CD4-positive, alpha-beta T cell treated with Interleukin-4 for 4 hours (primary cell): Measurements from ENCODE around the gene TUBB4B.

ENCODE experiments used
- DNase-seq: peaks from one replicate; pipeline ENCODE4 v3.0.0-alpha.2; 2020

TUBB4B gene

DNA sequence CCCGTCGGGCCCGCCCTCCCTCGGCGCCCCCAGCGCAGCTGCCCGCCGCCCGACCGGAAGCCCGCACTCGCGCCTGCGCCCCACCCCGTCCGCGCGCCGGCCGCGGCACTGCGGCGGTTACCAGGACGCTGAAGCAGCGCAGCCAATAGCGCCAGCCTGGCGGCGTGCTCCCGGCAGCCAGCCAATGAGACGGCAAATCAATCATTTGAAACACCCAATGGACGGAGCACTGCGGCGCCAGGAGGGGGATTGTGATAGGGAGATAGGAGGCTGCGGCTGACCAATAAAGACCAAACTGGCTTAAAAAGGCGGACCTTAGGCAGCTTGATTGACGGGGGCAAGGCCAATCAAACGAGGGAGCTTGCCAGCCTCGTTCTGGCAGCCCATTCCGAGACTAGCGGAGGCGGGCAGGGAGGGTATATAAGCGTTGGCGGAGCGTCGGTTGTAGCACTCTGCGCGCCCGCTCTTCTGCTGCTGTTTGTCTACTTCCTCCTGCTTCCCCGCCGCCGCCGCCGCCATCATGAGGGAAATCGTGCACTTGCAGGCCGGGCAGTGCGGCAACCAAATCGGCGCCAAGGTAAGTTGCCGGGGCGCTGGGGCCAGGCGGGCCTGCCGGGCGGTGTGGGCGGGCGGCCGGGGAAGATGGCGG lies at the start of gene TUBB4B:
Gene TUBB4B, plus strand, starts transcription at position 447 of the 649 bp plus-strand sequence. Its CDS starts 74 bp downstream, at position 521.
- DNase-seq, result peak; percentile 100

DNA sequence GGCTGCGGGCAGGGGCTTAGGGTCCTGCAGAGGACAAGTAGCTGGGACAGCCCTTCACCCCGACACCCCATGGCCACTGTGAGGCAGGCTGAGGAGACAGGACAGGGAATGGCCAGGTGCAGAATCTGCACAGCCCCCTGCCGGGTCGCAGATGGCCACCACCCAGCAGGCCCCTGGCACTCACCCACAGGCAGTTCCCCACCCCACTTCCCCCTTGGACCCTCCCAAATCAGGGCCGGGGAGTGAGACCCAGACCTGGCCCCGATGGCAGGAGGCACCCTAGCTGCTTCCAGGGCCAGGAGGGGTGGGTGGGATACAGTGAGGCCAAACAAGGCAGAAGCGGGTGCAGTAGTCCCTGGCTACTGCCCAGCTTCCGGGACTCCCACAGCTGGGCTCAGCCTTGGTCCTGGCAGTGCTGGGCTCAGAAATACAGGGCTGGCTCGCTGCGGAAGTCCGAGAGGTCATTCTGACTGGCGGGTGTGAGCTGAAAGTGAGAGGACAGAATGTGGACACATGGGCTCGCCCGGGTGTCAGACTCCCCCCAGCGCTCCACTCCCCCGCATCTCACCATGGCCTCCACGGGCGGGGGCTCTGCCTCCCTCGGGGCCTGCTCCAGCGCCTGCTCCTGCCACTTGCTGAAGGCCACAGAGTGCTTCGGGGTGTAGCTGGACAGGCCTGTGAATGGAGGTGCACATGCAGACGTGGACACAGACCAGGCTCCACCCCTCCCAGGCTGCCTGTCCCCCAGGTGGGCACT lies 49.2 kb upstream of the TUBB4B start:
- DNase-seq, result no peak

DNA sequence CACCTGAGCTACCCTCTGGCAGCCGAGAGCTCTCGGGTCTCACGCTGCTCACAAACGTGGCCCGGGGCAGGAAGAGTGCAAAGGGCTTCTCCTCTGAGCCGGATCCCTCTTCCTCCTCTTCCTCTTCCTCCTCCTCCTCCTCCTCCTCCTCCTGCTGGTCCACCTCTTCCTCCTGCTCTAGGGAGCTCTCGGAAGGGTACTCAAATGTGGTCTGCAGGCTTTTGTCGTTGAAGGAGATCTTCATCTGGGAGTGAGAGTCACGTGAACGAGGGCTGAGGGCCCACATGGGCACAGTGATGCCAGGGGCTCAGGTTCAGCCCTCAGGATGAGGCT lies 48.7 kb upstream of the TUBB4B start:
- no peak for DNase-seq

DNA sequence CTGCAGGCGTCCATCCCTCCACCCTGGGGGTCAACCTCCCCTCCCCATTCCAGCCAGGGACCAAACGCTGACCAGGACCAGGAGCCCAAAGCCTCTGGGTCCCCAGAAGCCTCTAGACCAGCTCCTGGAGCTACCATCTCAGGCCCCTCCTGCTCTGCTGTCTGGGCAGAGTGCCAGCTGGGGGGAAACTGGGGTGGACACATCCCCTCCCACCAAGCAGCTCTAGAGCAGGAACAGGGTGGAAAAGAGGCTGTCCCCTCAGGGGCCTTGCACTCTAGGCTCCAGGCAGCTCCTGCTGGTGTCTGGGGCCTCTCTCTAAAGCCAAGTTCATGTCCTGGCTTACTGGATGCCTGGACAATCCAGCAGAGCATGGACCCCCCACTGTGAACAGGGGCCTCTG lies 48.2 kb upstream of the TUBB4B start:
- DNase-seq, result no peak

DNA sequence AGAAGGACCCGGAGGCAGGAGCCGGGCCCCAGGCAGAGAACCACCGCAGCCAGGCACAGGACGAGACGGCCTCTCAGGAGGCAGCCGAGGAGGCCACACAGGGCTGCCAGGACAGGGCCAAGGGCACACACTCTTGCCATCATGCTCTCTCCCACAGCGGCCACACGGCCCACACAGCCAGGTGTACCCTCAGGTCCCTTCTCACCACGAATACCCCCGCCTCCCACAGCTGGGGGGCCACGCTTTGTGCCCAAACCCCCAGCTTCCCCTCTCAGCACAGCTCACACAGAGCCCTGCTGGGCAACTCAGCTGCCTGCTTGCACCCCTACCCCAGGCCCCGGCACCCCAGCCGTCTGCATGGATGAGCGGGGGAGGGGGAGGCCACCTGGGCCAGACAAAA lies 47.3 kb upstream of the TUBB4B start:
- no peak for DNase-seq

DNA sequence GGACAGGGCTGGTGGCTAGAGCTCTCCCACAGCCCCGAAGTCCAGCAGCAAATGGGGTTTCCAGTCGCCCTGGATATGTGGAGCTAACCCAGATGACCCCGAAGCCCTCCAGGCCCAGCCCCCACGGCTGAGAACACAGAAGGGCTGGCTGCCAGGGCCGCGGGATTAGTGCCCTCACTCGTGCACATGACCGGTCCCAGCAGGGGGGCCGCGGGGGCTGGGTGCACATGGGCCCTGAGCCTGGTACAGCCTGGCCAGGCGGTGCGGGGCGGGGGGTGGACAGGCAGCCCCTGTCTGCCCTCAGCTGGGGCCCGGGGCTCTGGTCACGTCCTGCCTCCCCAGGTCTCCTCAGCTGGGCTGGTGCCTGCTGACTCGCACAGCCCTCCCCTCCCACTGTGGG lies 46.7 kb upstream of the TUBB4B start:
- no peak for DNase-seq

DNA sequence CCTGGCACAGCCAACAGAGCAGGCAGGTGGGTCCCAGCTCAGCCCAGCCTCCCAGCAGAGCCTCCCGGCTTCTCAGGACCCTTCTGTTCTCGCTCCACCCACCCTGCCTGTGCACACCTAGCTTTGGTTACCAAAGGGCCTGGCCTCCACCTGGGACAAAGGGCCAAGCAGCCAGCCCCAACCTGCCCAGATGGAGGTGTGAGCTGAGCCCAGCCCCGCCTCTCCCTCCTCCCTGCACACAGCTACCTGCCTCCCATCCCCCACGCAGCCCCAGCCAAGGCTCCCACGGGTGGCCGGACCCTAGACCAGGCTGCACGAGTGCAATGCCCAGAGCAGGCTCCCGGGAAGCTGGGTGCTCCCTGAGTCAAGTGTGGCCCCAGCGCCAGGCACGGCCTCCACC lies 46.2 kb upstream of the TUBB4B start:
- no peak for DNase-seq

DNA sequence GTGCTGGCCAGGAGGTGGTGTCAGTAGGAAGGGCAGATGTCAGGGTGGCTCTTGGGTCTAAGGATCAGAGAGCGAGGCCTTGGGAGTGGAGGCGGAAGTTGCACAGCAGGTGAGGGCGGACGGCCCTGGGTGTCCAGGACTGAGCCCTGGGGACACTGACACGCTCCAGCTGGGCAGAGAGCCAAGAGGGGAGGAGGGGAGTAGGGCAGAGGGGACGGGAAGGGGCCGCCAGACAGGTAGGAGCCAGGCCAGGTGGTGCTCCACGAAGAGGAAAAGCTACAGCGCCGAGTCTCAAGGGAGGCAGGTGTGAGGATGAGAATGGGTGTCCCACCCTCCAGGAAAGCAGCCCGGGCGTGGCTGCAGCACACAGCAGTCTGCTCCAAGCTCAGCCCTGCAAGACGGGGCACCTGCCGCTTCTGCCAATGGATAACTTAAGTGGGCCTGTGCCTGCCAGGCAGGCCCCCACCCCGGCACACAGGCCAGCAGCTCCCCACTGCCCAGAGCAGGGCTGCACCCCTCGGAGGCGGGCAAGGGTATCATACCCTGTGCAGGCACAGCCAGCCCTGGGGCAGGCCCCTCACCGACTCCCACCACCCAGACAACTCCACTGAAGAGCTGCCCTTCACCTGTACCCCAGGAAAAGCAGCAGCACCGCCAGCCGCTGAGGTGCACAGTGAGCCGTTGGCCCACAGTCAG lies 45.4 kb upstream of the TUBB4B start:
- DNase-seq, result no peak

DNA sequence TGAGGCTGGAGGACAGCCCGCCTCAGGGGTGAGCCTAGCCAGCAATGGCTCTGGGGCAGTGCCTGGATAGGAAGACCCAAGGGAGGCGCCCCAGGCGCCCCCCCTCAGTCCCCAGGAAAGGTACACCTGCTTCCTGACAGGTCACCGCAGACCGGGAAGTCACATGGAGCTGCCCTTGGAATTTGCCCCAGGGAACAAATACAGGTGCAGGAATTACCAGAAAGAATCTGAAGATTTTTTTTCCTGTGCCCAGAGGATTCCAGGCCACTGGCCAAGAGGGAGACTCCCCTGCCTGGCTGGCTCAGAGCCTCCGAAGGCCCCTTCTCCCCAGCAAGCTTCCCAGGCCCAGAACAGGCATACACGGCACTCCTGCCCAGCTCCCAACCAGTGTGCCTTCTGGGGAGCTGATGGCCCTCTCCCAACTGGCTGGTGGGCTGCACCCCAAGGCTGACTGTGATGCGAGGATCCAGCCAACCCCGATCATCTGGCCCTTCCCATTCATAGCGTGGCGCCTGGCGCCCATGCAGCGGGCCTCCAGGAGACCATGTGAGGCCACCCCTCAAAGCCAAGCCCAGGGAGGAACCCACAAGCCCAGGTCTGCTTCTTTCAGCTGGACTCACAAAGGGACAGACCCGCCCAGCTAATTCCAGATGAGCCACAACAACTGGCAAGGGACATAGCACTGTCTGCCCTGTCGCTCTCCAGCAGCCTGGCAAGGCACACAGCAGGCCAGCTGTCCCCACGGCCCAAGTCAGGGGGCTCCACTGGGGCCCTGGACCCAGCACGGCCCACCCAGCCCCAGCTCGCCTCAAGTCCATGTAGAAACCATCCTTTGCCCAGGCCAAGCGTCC lies 42.8 kb upstream of the TUBB4B start:
- DNase-seq, result no peak

DNA sequence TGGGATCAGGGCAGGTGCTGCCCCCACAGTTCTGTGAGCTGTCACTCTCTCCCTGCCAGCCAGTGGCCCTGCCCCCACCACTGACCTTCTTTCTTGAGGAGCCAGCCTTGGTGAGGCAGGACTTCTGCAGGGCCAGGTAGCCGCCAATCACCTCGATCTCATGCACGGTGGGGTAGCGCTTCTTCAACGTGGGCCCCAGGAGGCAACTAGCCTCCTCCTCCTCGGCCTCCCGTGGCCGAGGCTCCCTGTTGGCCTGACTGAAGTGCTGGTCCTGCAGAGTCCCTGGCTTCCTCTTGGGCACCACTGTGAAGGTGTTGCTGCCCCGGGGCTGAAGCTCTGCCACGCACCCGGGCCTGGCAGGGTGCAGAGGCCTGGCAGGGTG lies 42.2 kb upstream of the TUBB4B start:
- DNase-seq, result no peak

DNA sequence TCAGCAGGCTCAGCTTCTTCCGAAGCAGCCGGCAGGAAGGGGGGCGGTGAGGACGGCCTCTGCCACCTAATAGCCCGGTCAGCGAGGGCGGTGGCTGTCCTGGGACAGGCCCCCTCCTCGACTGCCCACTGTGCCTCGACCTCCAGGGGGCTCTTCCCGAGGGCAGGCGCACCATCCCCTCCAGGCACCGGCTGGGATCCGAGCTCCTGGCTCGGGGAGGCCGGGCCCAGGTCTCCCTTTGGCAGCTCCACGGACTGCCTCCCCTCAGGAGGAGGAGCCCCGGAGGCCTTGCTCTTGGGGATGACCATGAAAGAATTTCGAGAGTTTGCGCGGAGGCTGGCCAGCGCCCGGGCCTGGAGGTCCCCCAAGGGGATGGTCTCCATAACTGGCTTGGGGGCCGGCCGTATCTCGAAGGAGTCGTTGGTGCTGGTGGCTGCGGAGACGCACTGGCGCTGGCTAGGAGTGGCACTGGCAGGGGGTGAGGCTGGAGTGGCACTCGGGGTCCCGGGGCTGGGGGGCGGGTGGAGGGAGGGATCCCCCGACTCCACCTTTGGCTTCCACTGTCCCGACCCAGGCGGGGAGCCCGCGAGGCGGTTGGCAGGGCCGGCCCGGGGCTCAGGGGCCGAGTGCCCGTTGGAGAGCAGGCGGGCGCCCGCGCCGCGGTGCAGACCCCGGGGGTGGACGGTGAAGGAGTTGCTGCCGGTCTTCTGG lies 41.5 kb upstream of the TUBB4B start:
- DNase-seq, result no peak

DNA sequence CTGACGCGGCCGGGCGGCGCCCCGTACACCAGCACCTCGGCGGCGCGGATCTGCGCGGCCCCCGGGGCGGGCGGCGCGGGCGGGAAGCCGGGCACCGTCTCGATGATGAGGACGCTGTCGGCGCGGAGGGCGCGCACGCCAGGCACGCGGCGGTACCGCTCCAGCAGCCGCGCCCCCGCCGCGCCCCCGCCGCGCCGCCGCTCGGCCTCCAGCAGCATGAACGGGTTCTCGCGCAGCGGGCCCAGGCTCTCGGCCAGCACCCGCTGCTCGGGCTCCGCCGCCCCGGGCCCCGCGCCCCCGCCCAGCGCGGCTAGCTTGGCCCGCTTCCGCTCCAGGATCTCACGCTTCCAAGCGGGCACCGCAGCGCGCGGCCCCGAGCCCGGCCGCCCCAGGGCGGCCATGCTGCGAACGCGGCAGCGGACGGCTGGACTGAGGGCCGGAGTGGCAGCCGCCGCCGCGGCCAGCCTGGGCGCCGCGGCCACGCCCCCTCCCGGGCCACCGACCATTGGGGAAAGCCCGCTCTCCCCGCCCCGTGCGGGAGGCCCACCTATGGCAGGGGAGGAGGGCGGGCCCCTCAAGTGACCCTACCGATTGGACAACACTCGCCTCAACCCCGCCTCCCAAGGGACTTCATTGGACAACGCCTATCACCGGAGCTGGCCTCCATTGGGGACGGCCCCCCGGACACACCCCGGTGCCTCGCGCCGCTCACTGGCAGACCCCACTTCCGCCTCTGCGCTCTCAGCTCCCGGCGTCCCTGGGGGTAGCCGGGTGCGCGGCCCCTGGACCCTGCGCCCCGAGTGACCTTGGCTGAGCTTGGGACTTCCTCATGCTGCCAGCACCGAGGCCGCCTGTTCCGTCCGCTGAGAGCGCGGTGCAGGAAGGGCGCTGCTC lies 40.5 kb upstream of the TUBB4B start, which contains the start of gene TPRN:
Gene TPRN, minus strand, starts transcription at position 431 of the 894 bp plus-strand sequence. Its CDS starts 30 bp downstream, at position 401.
- peak; percentile 98 for DNase-seq

DNA sequence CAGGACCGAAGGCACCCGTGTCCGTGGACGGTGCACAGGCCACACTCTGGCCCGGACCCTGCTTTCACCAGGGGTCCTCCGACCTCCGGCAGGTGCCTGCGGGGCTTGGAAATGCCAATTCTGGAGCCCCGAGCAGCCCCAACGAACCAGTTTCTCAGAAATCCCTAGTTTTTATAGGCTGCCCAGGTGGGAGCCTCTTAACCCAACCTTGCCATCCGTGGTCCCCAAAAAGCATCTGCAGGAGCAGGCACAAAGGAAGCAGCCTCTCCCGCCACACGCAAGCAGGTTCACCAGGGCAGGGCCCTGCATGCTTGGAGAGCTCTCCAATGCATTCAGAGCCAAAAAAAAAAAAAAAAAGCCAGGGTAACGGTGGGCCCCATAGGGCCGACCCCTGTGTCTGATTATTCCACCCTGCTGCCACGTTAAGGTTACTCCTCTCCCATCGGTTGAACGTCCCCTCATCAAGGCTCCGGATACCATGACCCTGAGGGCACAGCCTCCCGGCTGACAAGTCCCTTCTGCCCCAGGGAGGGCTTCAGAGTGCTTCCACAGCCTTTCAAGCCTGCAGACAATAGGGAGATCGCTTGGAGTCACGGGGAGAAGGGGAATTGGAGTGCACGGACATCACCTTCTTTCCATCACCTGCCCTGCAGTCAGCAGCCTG lies 39.8 kb upstream of the TUBB4B start:
- no peak for DNase-seq

DNA sequence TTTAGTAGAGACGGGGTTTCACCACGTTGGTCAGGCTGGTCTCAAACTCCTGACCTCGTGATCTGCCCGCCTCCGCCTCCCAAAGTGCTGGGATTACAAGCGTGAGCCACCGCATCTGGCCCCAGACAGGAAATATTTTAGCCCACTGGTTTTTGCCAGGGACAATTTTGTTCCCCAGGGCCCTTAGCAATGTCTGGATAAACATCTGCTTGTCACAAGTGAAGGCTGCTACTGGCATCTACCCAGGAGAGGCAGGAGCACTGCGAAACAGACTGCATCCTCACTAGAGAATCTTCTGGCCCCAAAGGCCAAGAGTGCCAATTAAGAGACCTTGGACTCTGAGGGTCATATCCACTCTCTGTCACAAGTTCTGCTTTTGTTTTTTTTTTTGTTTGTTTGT lies 38.1 kb upstream of the TUBB4B start:
- no peak for DNase-seq

DNA sequence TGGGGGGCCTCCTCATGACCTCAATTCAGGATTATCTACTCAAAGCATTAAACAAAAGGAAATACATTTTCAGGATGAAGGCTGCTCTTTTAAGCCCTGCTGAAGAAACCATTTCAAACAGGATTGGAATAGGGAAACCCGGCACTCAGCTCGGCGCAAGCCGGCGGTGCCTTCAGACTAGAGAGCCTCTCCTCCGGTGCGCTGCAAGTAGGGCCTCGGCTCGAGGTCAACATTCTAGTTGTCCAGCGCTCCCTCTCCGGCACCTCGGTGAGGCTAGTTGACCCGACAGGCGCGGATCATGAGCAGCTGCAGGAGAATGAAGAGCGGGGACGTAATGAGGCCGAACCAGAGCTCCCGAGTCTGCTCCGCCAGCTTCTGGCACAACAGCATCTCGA lies 36.4 kb upstream of the TUBB4B start:
- no peak for DNase-seq

DNA sequence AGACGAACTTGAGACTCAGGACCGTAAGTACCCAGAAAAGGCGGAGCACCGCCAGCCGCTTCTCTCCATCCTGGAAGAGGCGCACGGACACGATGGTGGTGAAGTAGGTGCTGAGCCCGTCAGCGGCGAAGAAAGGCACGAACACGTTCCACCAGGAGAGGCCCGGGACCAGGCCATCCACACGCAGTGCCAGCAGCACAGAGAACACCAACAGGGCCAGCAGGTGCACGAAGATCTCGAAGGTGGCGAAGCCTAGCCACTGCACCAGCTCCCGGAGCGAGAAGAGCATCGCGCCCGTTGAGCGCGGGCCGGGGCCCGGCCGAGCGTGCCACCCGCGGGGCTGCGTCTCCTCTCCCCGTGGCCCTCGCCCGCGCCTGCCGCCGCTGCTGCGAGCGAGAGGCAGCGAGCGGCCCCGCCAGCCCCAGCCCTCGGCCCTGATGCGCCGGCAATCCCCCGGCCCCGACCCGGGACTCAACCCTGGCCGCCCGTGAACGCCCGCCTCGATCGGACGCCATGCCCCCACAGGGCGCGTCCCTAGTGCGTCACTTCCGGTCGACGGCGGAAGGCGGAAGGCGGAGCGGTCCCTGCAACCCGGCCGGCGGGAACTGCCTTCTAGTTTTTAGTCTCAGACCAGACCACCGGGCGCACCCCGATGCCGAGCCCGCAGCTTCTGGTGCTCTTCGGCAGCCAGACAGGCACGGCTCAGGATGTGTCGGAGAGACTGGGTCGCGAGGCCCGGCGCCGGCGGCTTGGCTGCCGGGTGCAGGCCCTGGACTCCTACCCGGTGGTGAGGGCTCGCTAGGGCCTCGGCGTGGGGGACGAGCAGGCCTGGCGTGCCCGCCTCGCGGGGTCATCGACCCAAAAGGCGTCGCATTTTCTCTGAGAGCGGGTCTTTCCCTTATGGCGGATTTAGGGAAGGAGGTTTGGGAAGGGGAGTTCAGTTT lies 35.7 kb upstream of the TUBB4B start, which contains the start of the genes NDOR1 and TMEM203:
Gene NDOR1, plus strand, starts transcription at position 575 of the 944 bp plus-strand sequence. Its CDS starts 78 bp downstream, at position 653.
Gene TMEM203, minus strand, starts transcription at position 523 of the 944 bp plus-strand sequence. Its CDS starts 234 bp downstream, at position 289.
- peak; percentile 87 for DNase-seq

DNA sequence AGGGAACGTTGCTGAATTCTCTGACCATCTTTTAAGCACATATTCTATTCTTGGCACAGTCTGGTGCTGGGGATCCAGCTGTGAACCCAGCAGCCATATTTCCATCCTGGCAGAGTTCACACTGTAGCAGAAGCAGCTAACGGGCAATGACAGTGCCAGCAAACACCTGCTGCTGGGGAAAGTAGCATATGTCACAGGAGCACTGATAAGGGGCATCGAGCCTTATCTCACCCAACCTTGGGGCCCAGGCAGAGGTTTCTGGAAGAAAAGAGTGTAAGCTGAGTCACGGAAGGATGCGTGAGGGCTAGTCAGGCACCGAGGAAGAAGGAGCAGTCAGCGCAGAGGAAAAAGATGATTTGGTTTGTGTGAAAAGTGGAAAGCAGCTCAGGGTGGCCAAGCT lies 34.5 kb upstream of the TUBB4B start:
- DNase-seq, result no peak

DNA sequence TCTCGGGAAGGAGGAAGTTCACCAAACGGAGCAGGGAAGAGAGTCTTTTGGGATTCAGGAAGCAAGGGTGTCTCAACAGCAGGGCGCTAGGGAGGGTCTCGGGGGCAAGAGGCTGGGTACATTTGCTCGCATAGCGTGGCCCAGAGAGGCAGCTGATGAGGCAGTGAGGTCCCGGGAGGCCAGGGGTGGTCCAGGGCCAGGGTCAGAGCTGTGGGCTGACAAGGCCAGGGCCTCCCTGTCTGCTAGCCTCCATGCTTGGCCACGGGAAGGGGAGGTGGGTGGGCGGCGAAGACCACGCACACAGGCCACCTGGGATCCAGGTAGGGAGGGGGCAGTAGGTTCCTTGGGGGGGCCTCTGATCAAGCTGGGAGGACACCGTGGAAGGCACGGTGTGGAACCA lies 29.6 kb upstream of the TUBB4B start:
- no peak for DNase-seq

DNA sequence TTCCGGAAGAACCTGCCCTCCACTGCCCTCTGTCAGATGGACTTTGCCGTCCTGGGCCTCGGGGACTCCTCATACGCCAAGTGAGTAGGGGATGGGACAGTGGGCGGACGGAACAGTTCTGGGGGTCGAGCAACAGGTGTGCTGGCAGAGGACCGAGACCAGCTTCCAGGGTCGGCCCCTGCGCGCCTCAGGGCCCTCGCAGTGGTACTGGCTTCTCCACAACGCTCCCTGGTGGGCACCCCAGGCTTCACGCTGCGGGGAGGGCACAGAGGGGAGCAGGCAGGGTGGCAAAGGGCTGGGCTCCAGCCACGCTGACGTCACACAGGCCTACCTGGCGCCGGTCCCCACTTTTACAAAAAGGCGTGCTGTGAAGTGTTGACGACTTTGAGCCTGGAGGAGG lies 28.6 kb upstream of the TUBB4B start:
- DNase-seq, result no peak
